GM19099 (cell line): ENCODE measurements around the gene SMARCC2.

Experiments used
- POLR2A ChIP-seq: IDR thresholded peaks from 3 replicates; pipeline ENCODE4 v1.6.1; 2011; ENCODE audit warnings: low read depth; ENCODE audit not compliant: insufficient read length; ENCODE audit errors: extremely low read depth

The SMARCC2 gene

GRCh38 chr12:56152132-56152755 lies 37.0 kb downstream of the SMARCC2 start, which contains the start of gene MYL6B:
Gene MYL6B, plus strand, starts transcription at chr12:56152587. Its CDS starts 1,332 bp downstream, at chr12:56153919.
- TF ChIP-seq POLR2A, result peak; percentile 82

- TF ChIP-seq POLR2A, result no peak
Observed at GRCh38 chr12:56151672-56152131, 37.6 kb downstream of the SMARCC2 start.

GRCh38 chr12:56150563-56150962 lies 38.7 kb downstream of the SMARCC2 start:
- TF ChIP-seq POLR2A, result no peak

- TF ChIP-seq POLR2A, result no peak
Observed at GRCh38 chr12:56146492-56147460, 42.5 kb downstream of the SMARCC2 start.

GRCh38 chr12:56145217-56145616 lies 44.1 kb downstream of the SMARCC2 start:
- TF ChIP-seq POLR2A, result no peak

- TF ChIP-seq POLR2A, result no peak
Observed at GRCh38 chr12:56143870-56144269, 45.4 kb downstream of the SMARCC2 start.

GRCh38 chr12:56143217-56143616 lies 46.1 kb downstream of the SMARCC2 start:
- no peak for TF ChIP-seq POLR2A

GRCh38 chr12:56141946-56142784 lies 47.1 kb downstream of the SMARCC2 start:
- TF ChIP-seq POLR2A, result no peak

- no peak for TF ChIP-seq POLR2A
Observed at GRCh38 chr12:56137853-56138571, 51.3 kb downstream of the SMARCC2 start.

GRCh38 chr12:56134897-56135296 lies 54.4 kb downstream of the SMARCC2 start:
- no peak for TF ChIP-seq POLR2A

- no peak for TF ChIP-seq POLR2A
Observed at GRCh38 chr12:56130876-56131275, 58.4 kb downstream of the SMARCC2 start.

GRCh38 chr12:56129942-56130495 lies 59.3 kb downstream of the SMARCC2 start:
- TF ChIP-seq POLR2A, result no peak

- TF ChIP-seq POLR2A, result peak; percentile 66
Observed at GRCh38 chr12:56129206-56129941, 59.9 kb downstream of the SMARCC2 start.
